Stimulated activated CD4-positive, alpha-beta T cell treated with anti-CD3 and anti-CD28 coated beads, Interleukin-1b, Interleukin-23, amount 100 ng/mL, for 48 hours (primary cell): ENCODE results near the gene MSI2.
"Not testable (repeated sequence)": the region's sequence is repeated elsewhere in the genome, so short reads cannot be mapped to it uniquely, and the experiment has no call there.

Experiments
- DNase-seq: peaks from one replicate; pipeline ENCODE4 v3.0.0-alpha.2; 2020

The MSI2 gene

DNA sequence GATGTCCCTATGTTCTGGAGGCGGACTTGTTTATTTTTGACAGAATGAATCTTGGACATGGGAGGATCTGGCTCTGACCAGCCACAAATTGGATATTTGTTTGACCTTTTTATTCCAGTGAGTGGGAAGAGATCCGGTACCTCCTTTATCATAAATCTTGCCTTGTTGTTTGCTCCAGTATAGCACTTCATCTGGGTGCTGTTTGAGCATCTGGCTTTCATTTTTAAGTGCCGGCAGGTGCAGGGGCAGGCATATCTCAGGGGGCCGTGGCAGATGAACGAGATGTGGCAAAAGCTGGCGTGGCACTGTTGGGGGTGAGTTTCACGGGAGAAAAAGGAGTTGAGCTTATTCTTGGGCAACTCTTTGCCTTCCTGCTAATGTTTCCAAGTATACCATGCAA is 37.8 kb downstream of the MSI2 start:
- no peak for DNase-seq

GRCh38 chr17:57294629-57295501 is 38.5 kb downstream of the MSI2 start:
- DNase-seq: peak; percentile 36

GRCh38 chr17:57295526-57296023 is 39.3 kb downstream of the MSI2 start:
- DNase-seq: no peak

DNA sequence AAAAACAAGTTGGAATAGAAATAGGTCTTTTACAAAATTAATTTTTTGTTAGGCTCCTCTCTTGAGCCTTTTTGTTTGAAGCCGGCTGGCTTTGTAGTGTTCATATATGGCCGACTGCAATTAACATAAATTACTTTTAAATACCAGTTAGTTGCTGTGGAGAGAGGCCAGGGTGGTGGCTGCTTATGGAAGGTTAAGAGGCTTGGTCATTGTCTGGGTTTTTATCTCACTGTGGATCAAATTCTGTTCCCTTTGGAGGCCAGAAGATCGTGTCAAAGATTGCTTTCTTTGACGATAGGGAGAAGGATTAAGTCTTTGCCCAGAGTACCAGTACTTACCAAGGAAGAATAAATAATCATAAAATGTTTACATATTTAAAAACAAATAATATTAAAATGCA is 39.9 kb downstream of the MSI2 start:
- no peak for DNase-seq

- DNase-seq: no peak
Measured at GRCh38 chr17:57299176-57299575, 42.9 kb downstream of the MSI2 start.

DNA sequence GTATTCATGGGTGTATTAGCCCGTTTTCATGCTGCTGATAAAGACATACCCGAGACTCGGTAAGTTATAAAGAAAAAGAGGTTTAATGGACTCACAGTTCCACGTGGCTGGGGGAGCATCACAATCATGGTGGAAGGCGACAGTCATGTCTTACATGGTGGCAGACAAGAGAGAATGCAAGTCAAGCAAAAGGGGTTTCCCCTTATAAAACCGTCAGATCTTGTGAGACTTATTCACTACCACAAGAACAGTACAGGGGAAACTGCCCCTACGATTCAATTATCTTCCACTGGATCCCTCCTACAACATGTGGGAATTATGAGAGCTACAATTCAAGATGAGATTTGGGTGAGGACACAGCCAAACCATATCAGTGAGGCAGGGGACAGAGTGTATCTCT is 44.3 kb downstream of the MSI2 start:
- DNase-seq: not testable (repeated sequence)

- DNase-seq: no peak
Measured at GRCh38 chr17:57302690-57303465, 46.6 kb downstream of the MSI2 start.

GRCh38 chr17:57305144-57305728 is 48.9 kb downstream of the MSI2 start:
- no peak for DNase-seq

GRCh38 chr17:57305908-57306504 is 49.7 kb downstream of the MSI2 start:
- no peak for DNase-seq

DNA sequence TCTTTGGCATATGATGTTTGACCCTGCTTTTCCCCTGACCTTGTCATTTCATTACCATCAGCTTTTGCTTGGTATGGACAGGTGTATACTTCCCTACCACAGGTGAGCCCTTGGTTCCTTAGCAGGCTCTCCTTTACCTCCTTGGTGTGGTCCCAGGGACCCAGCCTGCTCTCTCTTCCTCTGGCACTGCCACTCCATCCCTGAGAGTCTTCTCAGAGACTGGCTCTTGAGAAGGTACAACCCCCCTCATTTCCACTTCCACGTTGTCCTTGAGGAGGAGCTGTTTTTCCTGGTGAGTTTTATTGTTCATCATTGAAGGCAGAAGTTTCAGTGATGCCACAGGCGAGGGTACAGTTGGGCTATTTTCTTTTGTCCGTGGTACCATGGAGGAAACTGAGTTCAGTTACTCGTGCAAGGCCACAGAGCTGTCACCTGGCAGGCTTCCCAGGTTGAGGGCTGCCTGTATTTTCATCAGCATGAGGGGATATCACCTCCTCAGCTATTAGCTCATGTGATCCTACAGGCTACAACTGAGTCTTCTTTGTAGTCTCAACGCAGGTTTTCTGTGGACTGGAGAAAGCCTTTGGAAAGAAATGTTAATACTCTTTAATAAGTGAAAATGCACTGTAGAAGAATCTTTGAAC is 52.3 kb downstream of the MSI2 start:
- DNase-seq: no peak

GRCh38 chr17:57309479-57309878 is 53.2 kb downstream of the MSI2 start:
- DNase-seq: no peak

GRCh38 chr17:57311281-57312216 is 55.2 kb downstream of the MSI2 start:
- no peak for DNase-seq

DNA sequence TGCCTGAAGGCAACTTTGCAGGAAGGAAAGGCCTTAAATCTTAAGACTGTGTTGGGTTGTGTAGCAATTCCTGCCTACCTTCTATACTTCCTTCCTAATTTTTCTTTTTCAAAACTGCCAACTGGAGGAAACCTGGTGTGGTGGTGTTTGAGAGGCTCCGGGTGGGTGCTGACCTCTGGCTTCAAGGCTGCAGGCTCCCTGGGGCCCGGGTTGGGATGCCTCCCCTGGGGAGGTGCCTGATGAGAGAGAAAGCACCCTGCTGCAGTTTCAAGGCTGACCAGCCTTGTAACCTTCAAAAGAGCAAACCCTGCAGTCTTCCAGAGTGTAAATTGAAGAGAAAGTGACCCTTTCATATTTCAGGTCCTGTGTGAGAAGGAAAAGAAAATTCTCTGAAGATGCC is 55.9 kb downstream of the MSI2 start:
- no peak for DNase-seq

GRCh38 chr17:57313097-57313835 is 56.9 kb downstream of the MSI2 start:
- no peak for DNase-seq

GRCh38 chr17:57315061-57316015 is 59.0 kb downstream of the MSI2 start:
- no peak for DNase-seq

DNA sequence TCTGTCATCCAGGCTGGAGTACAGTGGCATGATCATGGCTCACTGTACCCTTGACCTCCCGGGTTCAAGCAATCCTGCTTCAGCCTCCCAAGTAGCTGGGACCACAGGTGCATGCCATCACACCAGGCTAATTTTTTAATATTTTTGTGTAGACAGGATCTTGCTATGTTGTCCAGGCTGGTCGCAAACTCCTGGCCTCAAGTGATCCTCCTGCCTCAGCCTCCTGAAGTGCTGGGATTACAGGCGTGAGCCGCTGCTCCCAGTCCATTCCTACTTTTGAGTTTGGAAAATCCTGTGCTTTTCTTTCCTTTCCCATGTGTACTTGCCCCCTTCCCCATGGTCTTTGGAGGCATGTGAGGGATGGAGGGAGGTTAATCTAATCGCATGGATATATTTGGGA is 60.0 kb downstream of the MSI2 start:
- no peak for DNase-seq

DNA sequence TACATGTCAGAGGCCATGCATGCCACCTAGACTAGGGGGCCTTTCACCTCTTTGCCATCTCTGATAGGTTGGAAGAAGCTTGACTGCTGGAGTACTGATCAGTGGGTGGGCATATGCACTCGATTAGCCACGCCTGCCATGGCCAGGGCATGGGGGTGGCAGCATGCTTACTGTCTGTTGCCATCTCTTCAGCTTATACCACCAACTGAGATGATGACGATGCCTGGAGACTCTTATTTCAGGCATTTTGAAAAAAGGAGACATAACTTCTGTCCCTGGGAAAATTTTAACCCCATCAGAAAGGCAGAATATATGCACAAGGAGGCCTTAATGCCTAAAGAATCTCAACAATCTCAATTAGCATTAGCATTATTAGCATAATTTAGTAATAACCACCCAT is 60.8 kb downstream of the MSI2 start:
- no peak for DNase-seq

DNA sequence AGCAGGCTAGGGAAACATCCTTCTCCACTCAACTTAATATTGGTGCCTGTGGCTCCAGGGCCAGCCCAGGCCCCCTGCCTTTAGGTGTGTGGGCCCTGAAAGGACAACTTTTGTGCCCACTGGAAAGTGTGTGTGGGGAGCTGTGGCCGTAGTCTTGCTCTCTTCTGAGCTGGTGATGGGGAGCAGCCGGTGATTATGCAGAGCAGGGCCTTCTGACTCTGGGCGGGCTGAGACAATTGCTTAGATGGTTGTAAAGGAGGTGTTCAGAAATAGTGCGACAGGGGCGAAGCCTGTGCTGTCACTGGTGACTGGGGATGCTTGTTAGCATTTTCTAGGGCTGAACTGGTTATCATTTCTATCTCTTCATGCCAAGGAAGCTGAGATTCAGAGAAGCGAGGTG is 62.6 kb downstream of the MSI2 start:
- DNase-seq: no peak

DNA sequence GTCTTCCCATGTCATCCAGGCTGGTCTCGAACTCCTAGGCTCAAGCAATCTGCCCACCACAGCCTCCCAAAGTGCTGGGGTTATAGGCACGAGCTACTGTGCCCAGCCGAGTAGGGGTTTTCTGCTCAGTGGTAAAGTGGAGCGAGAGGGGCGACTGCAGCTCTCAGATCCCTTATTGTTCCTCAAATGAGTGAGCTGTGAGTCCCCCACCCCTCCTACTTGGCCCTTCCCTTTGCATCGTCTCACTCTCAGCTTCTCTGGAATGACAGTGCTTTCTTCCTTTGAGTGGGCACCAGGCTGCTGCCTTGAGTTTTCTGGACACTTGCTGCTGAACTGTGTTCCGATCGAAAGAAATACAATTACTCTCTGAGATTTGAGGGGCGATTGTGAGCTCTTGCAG is 63.5 kb downstream of the MSI2 start:
- no peak for DNase-seq

- no peak for DNase-seq
Measured at GRCh38 chr17:57323391-57323790, 67.1 kb downstream of the MSI2 start.
